Neuron (in vitro differentiated cells): ENCODE measurements around the gene GRXCR2.
"Not testable (repeated sequence)": the region's sequence is repeated elsewhere in the genome, so short reads cannot be mapped to it uniquely, and the experiment has no call there.

Source experiments
- H2AFZ ChIP-seq: one replicate; pipeline ENCODE4 v1.6.1; 2013; ENCODE audit warnings: low read depth, mild to moderate bottlenecking, inconsistent platforms, low read length, moderate library complexity
- H3K27me3 ChIP-seq: one replicate; pipeline ENCODE4 v1.6.1; 2013; ENCODE audit warnings: low read length; ENCODE audit not compliant: insufficient read depth
- H3K36me3 ChIP-seq: one replicate; pipeline ENCODE4 v1.6.1; 2013; ENCODE audit warnings: low read length; ENCODE audit not compliant: insufficient read depth
- H3K4me1 ChIP-seq: one replicate; pipeline ENCODE4 v1.6.1; 2013; ENCODE audit warnings: low read length; ENCODE audit not compliant: insufficient read depth
- H3K4me3 ChIP-seq: 2 replicates; pipeline ENCODE4 v1.5.1; 2013; ENCODE audit warnings: mild to moderate bottlenecking, low read length, moderate library complexity
- H3K9me3 ChIP-seq: one replicate; pipeline ENCODE4 v1.6.1; 2013; ENCODE audit warnings: low read length

GRXCR2 gene

GRCh38 chr5:145906401-145906800, 33.6 kb upstream of the GRXCR2 start:
- H3K4me1 ChIP-seq: no peaks in the 10 kb centered on the region

GRCh38 chr5:145904743-145905142, 31.9 kb upstream of the GRXCR2 start:
- Histone ChIP-seq H2AFZ (no peak overlapping the region), H3K4me1 (no peaks in the 10 kb centered on the region), H3K4me3 (no peak overlapping the region), H3K9me3 (no peaks in the 10 kb centered on the region), H3K36me3 (no peaks in the 10 kb centered on the region), H3K27me3 (no peaks in the 10 kb centered on the region)

More at GRCh38 chr5:145906401-145906800, 33.6 kb upstream of the GRXCR2 start:
- H3K27me3 ChIP-seq: no peaks in the 10 kb centered on the region
- H3K4me3 ChIP-seq: no peak overlapping the region
- no peak overlapping the region for H2AFZ ChIP-seq
- H3K36me3 ChIP-seq: no peaks in the 10 kb centered on the region
- no peaks in the 10 kb centered on the region for H3K9me3 ChIP-seq

GRCh38 chr5:145903867-145904266, 31.1 kb upstream of the GRXCR2 start:
- Histone ChIP-seq H3K36me3 (no peaks in the 10 kb centered on the region), H3K27me3 (no peaks in the 10 kb centered on the region), H3K4me1 (no peaks in the 10 kb centered on the region), H2AFZ (no peak overlapping the region), H3K9me3 (no peaks in the 10 kb centered on the region), H3K4me3 (no peak overlapping the region)

- H2AFZ ChIP-seq: no peak overlapping the region
- H3K27me3 ChIP-seq: no peaks in the 10 kb centered on the region
- H3K36me3 ChIP-seq: no peaks in the 10 kb centered on the region
- H3K9me3 ChIP-seq: no peaks in the 10 kb centered on the region
- no peaks in the 10 kb centered on the region for H3K4me1 ChIP-seq
- H3K4me3 ChIP-seq: no peak overlapping the region
These were observed 30.3 kb upstream of the GRXCR2 start for GRCh38 chr5:145903113-145903512.

GRCh38 chr5:145902421-145902820, 29.6 kb upstream of the GRXCR2 start:
- Histone ChIP-seq H3K4me3 (no peak overlapping the region), H2AFZ (no peak overlapping the region), H3K27me3 (no peaks in the 10 kb centered on the region), H3K4me1 (no peaks in the 10 kb centered on the region), H3K36me3 (no peaks in the 10 kb centered on the region), H3K9me3 (no peaks in the 10 kb centered on the region)

- no peaks in the 10 kb centered on the region for H3K4me1 ChIP-seq
- no peaks in the 10 kb centered on the region for H3K27me3 ChIP-seq
- H3K36me3 ChIP-seq: no peaks in the 10 kb centered on the region
- H3K4me3 ChIP-seq: no peak overlapping the region
- H3K9me3 ChIP-seq: no peaks in the 10 kb centered on the region
- H2AFZ ChIP-seq: no peak overlapping the region
These were observed 25.4 kb upstream of the GRXCR2 start for GRCh38 chr5:145898171-145898570.

GRCh38 chr5:145891378-145891777, 18.6 kb upstream of the GRXCR2 start:
- H2AFZ ChIP-seq, H3K4me3 ChIP-seq, H3K36me3 ChIP-seq, H3K9me3 ChIP-seq, H3K4me1 ChIP-seq, H3K27me3 ChIP-seq: not testable (repeated sequence)

- H3K4me1 ChIP-seq: no peaks in the 10 kb centered on the region
- H3K9me3 ChIP-seq: no peaks in the 10 kb centered on the region
- no peaks in the 10 kb centered on the region for H3K27me3 ChIP-seq
- H3K4me3 ChIP-seq: no peak overlapping the region
- no peak overlapping the region for H2AFZ ChIP-seq
- H3K36me3 ChIP-seq: no peaks in the 10 kb centered on the region
These were observed 16.8 kb upstream of the GRXCR2 start for GRCh38 chr5:145889611-145890010.

- no peak overlapping the region for H3K4me3 ChIP-seq
- no peaks in the 10 kb centered on the region for H3K9me3 ChIP-seq
- no peaks in the 10 kb centered on the region for H3K4me1 ChIP-seq
- H2AFZ ChIP-seq: no peak overlapping the region
- H3K36me3 ChIP-seq: no peaks in the 10 kb centered on the region
- H3K27me3 ChIP-seq: no peaks in the 10 kb centered on the region
These were observed 15.3 kb upstream of the GRXCR2 start for GRCh38 chr5:145887976-145888574.

- Histone ChIP-seq H3K36me3 (no peaks in the 10 kb centered on the region), H3K4me3 (no peak overlapping the region), H2AFZ (no peak overlapping the region), H3K27me3 (no peaks in the 10 kb centered on the region), H3K9me3 (no peaks in the 10 kb centered on the region), H3K4me1 (no peaks in the 10 kb centered on the region)
These were observed 14.4 kb upstream of the GRXCR2 start for GRCh38 chr5:145887217-145887616.

- Histone ChIP-seq H2AFZ (no peak overlapping the region), H3K9me3 (no peaks in the 10 kb centered on the region), H3K4me3 (no peak overlapping the region), H3K27me3 (no peaks in the 10 kb centered on the region), H3K36me3 (no peaks in the 10 kb centered on the region), H3K4me1 (no peaks in the 10 kb centered on the region)
These were observed 2.0 kb upstream of the GRXCR2 start for GRCh38 chr5:145874765-145875164.

- Histone ChIP-seq H3K4me1 (no peaks in the 10 kb centered on the region), H3K27me3 (no peaks in the 10 kb centered on the region), H2AFZ (no peak overlapping the region), H3K9me3 (no peaks in the 10 kb centered on the region), H3K4me3 (no peak overlapping the region), H3K36me3 (no peaks in the 10 kb centered on the region)
These were observed 328 bp downstream of the GRXCR2 start for GRCh38 chr5:145872486-145872885.

GRCh38 chr5:145869753-145870152, 3.1 kb downstream of the GRXCR2 start:
- H3K9me3 ChIP-seq: no peaks in the 10 kb centered on the region
- H3K4me3 ChIP-seq: no peak overlapping the region
- no peak overlapping the region for H2AFZ ChIP-seq
- no peaks in the 10 kb centered on the region for H3K36me3 ChIP-seq
- H3K27me3 ChIP-seq: no peaks in the 10 kb centered on the region
- no peaks in the 10 kb centered on the region for H3K4me1 ChIP-seq

- Histone ChIP-seq H2AFZ (no peak overlapping the region), H3K27me3 (no peaks in the 10 kb centered on the region), H3K4me3 (no peak overlapping the region), H3K36me3 (no peaks in the 10 kb centered on the region), H3K4me1 (no peaks in the 10 kb centered on the region), H3K9me3 (no peaks in the 10 kb centered on the region)
These were observed 5.0 kb downstream of the GRXCR2 start for GRCh38 chr5:145867806-145868205.
